OCI-LY1 (cell line): ENCODE data around the gene B3GLCT.

Experiments
- CTCF ChIP-seq: fragments of 200-600 bp; sonication (generic), shearing (Covaris generic); IDR thresholded peaks from 2 replicates; pipeline ENCODE4 v1.5.1; 2017; ENCODE audit warnings: mild to moderate bottlenecking, antibody characterized with exemption, low read length, moderate library complexity, mixed read lengths
- EZH2 ChIP-seq: fragments of 200-600 bp; sonication (generic), shearing (Covaris generic); IDR thresholded peaks from 2 replicates; pipeline ENCODE4 v1.8.0; 2017; ENCODE audit warnings: borderline replicate concordance, mixed run types, mild to moderate bottlenecking, antibody characterized with exemption, low read length, moderate library complexity, mixed read lengths

- no peak for TF ChIP-seq CTCF
- no peak for TF ChIP-seq EZH2
These were observed 49.3 kb upstream of the B3GLCT start for GRCh38 chr13:31150315-31150985.
